ENCODE data around the gene PTPRG. TPM values are rescaled to one million over a fixed set of nuclear protein-coding genes. Genes with fewer than 3 reads are reported as not detected.

Gene PTPRG
- total and polyA plus RNA-seq, 2 experiments from 2014 or later, result 24.4 to 131 TPM

- no peak for ATAC-seq
- DNase-seq (ENCODE audit: low spot score), result no peak
- no peak overlapping the region for H3K27ac Mint-ChIP-seq
- H3K36me3 ChIP-seq (ENCODE audit: insufficient read depth), result no peaks in the 10 kb centered on the region
- no peaks in the 10 kb centered on the region for H3K27me3 Mint-ChIP-seq (ENCODE audit: insufficient read depth, low read depth, poor library complexity)
- no peak for TF ChIP-seq JUNB (IDR thresholded peaks at IDR 0.05; ENCODE audit: unreplicated experiment)
- TF ChIP-seq, protein P1, sequence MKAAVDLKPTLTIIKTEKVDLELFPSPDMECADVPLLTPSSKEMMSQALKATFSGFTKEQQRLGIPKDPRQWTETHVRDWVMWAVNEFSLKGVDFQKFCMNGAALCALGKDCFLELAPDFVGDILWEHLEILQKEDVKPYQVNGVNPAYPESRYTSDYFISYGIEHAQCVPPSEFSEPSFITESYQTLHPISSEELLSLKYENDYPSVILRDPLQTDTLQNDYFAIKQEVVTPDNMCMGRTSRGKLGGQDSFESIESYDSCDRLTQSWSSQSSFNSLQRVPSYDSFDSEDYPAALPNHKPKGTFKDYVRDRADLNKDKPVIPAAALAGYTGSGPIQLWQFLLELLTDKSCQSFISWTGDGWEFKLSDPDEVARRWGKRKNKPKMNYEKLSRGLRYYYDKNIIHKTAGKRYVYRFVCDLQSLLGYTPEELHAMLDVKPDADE (IDR thresholded peaks at IDR 0.05), result no peak
- TF ChIP-seq ZNF114 (CRISPR knock-in tag; IDR thresholded peaks at IDR 0.05), result no peak
- no peak for TF ChIP-seq CTCF (conservative IDR thresholded peaks at IDR 0.05; ENCODE audit: low read depth in 2 of 2)
- no peak for TF ChIP-seq ZNF462 (CRISPR knock-in tag; IDR thresholded peaks at IDR 0.05)
- TF ChIP-seq POLR2AphosphoS5 (IDR thresholded peaks at IDR 0.05; ENCODE audit: low read depth), result no peak
- no peak for TF ChIP-seq CREB1 (CRISPR knock-in tag; IDR thresholded peaks at IDR 0.05; ENCODE audit: low read depth)
- no peak for TF ChIP-seq EZH2phosphoT487 (IDR thresholded peaks at IDR 0.05; ENCODE audit: unreplicated experiment)
- H3K4me1 Mint-ChIP-seq, result no peaks in the 10 kb centered on the region
- H3K27ac ChIP-seq (ENCODE audit: low read depth), result no peak overlapping the region
- H3F3A ChIP-seq (replicated peaks; ENCODE audit: low read depth), result no peaks in the 10 kb centered on the region
- no peaks in the 10 kb centered on the region for H3K79me2 ChIP-seq (replicated peaks; ENCODE audit: insufficient read depth)
- no peaks in the 10 kb centered on the region for H3K4me1 ChIP-seq (ENCODE audit: insufficient read depth)
- no peak overlapping the region for H3K4me2 ChIP-seq
- 0 out of 3 replicates have a peak, but pooled peaks cover 1% of the 10 kb centered on the region for H3K36me3 Mint-ChIP-seq (ENCODE audit: low read depth)
- no peaks in the 10 kb centered on the region for H3K9me3 Mint-ChIP-seq
- H3K9me2 ChIP-seq (ENCODE audit: insufficient read depth), result no peaks in the 10 kb centered on the region
- H3K27me3 ChIP-seq (ENCODE audit: insufficient read depth), result no peaks in the 10 kb centered on the region
- H2AFZ ChIP-seq, result no peak overlapping the region
- no peak overlapping the region for H3K4me3 Mint-ChIP-seq
- H4K20me1 ChIP-seq (replicated peaks; ENCODE audit: insufficient read depth), result no peaks in the 10 kb centered on the region
- no peak overlapping the region for H3K4me3 ChIP-seq
Measured at GRCh38 chr3:62325896-62326295, 764.5 kb downstream of the PTPRG start.

All from GM23338 (cell line).